Measurements from ENCODE around the gene SLC35E1.
"Not testable (repeated sequence)": the region's sequence is repeated elsewhere in the genome, so short reads cannot be mapped to it uniquely, and the experiment has no call there.

Gene SLC35E1

DNA sequence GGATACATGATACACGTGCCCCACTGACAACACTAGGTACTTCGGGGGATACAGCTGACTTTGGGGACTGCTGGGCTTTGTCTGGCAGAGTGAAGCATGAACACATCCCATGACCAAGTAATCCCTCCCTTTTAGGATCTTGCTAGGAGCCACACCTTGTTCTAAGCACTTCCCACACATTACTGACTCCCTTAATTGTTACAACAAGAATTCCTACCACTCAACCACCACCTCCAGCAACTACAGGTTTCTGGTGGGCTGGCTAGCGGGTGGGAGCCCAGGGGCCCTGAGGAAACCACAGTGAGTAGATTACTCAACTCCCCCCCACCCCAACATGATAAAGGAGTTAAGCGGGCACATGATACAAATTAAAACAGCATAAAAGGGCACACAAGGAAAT, 7.2 kb upstream of the SLC35E1 start:
- DNase-seq: no peak

DNA sequence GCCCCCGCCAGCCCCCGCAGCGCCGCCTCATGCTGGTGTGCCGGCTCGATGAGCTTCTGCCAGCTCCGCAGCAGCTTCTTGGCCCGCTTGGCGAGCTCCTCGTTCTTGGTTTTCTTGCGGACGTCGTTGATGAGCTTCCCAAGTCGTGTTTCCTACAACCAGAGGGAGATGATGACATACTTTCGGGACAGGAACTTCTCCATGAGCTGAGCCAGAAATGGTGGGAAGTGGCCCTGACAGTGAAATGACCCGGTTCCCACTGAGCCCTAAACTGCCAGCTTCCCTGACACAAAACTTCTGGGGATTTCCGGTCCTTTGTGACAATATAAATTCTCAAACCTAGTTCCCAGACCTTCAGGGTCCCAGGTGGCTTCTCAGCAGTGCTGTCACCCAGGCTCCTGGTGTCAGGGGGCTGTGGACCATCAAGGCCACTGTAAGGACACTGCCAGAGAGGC, 5.3 kb upstream of the SLC35E1 start:
- no peak for DNase-seq

- no peak for DNase-seq
Observed at GRCh38 chr19:16576690-16577530, 4.7 kb upstream of the SLC35E1 start.

DNA sequence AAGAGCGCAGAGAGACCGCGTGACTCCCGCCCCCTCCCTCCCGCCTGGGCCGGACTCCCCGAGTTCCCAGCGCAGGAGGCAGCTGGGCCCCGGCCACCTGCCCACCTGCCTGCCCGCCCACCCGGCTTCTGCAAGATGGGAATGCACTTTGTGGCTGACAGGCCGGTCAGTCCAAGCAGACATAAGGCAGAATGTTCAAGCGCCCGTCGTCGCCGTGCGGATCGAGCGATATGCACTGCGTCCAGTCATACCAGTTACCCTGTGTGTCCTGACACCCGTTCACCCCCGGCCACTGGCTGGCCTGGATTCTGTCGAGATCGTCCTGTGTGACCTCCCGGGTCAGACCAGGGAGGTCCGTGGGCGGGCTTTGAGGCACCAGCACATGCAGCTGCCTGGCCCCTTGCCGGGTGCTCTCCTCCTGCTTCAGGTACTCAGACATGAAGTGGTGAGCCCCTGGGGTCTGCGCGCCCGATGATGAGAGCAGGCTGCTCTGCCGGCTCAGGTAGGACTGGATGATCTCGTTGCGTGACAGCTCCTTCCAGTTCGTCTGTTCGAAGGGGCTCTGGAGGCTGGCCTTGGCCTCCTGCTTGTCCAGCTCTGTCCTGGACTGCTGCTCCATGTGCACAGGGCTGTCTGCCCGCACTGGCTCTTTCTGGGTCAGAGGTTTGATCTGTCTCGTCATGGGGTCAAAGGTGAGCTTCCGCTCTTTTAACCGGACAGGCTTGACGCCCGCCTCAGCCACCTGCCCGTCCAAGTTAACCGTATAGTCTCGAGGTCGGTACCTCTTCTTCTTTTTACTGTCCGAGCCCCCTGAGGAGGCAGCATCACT, 3.9 kb upstream of the SLC35E1 start:
- DNase-seq: no peak

DNA sequence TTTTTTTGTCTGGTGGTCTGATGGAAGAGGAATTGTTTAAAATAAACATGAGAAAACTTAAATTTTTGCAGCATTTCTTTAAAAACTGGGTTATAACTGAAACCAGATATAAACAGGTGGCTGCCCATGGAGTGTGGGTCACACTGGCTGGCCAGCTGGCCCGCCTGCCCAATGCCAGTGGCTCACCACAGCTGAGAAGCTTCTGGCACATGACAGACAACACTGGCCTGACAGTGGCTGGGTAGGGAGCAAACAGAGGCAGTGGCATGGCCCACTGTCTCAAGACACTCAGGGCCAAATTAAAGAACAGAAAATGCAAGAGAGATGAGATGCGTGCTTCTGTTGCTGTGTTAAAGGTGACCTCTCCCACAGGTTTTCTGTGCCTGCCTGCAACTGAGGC, 3.1 kb upstream of the SLC35E1 start:
- DNase-seq: no peak

DNA sequence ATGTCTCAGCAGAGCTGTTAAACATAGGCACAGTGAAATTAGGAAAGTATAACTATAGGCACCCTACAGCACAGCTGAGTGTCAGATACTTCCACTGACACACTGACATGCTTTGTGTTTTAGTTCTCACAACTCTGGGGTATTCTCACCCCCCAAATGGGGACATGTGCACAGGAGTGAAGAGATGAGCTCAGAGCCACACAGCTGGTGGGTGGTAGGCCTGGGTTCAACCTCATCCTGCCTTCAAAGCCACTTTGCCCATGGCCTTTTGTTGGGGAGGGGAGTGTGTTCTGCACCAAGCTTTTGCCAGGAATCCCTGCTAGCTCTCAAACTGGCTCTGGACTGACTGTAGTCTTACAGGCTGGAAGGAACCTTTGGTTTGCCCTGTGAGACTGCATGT, 1.7 kb upstream of the SLC35E1 start:
- no peak for DNase-seq

DNA sequence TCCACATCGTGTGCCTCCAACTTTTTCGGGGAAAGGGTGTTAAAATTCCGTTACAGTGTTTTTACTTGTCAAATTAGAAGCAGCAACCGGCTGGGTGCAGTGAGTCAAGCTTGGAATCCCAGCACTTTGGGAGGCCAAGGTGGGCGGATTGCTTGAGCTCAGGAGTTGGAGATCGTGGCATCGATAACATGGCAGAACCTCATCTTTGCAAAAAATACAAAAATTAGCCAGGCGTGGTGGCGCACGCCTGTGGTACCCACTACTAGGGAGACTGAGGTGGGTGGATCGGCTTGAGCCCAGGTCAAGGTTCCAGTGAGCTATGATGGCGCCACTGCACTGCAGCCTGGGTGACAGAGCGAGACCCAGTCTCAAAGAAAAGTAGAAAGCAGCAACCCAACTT, 1.1 kb upstream of the SLC35E1 start:
- no peak for DNase-seq

- DNase-seq: no peak
Observed at GRCh38 chr19:16571822-16572331, 338 bp downstream of the SLC35E1 start.

- no peak for DNase-seq
Observed at GRCh38 chr19:16571283-16571682, 932 bp downstream of the SLC35E1 start.

GRCh38 chr19:16569609-16570320, 2.5 kb downstream of the SLC35E1 start:
- DNase-seq: no peak

- no peak for DNase-seq
Observed at GRCh38 chr19:16566702-16567101, 5.5 kb downstream of the SLC35E1 start.

DNA sequence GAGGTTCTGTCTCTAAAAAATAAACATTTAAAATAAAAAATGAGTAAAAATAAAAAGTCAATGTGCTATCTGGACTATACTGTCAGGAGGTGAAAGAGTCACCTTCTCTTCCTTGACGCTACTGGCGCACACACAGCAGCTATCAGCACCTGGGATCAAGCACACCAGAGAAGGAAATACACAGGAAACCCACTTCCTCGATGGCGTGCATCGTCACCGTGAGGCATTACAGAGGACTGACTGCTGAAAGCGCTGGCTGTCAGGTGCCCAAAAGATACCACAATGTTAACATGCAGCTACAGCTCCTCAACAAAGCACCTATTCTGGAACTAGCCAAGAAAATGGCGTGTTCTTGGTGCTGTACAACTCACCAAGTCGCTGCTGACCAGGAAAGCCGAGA, 6.1 kb downstream of the SLC35E1 start:
- no peak for DNase-seq

- no peak for DNase-seq
Observed at GRCh38 chr19:16564842-16565241, 7.4 kb downstream of the SLC35E1 start.

DNA sequence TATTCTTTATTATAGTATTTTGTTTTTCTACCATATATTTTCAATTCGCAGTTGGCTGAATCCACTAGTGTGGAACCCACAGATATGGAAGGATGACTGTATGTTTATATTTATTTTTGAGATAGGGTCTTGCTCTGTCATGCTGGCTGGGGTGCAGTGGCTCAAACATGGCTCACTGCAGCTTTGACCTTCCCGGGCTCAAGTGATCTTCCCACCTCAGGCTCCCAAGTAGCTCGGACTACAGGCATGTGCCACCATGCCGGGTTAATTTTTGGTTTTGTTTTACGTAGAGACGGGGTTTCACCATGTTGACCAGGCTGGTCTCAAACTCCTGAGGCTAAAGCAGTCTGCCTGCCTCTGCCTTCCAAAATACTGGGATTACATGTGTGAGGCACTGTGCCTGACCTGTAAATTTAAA, 9.6 kb downstream of the SLC35E1 start:
- no peak for DNase-seq

DNA sequence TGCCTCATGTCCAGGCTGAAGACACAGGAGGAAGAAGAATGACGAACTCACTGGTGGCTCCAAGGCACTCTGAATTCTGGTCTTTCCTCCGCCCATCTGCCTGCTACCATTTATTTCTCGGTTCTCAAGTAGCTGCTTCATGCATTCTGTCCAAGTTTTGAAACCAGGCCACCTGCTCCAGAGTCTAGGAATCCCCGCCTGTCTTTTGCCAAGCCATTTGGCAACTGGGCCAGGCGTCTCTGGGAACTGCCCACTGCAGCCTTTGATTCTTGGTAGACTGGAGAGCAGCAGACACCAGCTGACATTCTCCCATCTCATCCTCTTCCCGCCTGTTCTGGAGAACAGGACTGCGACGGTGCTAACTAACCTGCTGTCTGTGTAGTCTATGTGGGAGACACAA, 10.8 kb downstream of the SLC35E1 start:
- DNase-seq: no peak

DNA sequence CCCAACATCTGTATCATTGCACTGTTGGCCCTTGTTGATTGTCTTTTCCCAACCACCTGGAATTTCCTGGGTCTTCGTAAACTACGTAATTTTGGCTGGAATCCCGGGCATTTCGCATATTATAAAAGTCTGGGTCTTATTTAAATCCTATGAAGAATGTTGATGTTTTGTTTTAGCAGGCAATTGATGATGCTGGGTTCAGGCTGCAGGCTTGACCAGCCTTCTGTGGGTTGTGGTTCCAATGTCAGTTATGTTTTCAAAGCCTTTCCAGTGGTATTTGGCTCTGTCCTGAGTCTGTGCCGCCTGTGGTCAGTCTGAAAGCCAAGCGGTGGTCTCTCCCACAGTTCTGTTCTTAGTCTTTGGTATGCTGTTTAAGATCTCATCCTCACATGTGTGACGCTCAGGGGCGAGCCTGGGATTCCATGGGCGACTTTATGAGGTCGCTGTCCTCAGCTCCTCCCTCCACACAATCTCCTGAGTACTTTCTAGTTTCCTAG, 12.4 kb downstream of the SLC35E1 start:
- DNase-seq: no peak

GRCh38 chr19:16554776-16555175, 17.4 kb downstream of the SLC35E1 start:
- no peak for DNase-seq

GRCh38 chr19:16551902-16552301, 20.3 kb downstream of the SLC35E1 start:
- DNase-seq: not testable (repeated sequence)

GRCh38 chr19:16548956-16549355, 23.3 kb downstream of the SLC35E1 start:
- DNase-seq: no peak

- DNase-seq: no peak
Observed at GRCh38 chr19:16544473-16545231, 27.6 kb downstream of the SLC35E1 start.

- not testable (repeated sequence) for DNase-seq
Observed at GRCh38 chr19:16543734-16544133, 28.5 kb downstream of the SLC35E1 start.

GRCh38 chr19:16542910-16543472, 29.2 kb downstream of the SLC35E1 start:
- DNase-seq: no peak
